ENCODE data around the gene DNAH2.

GRCh38 chr17:7720125-7720524, 2.6 kb downstream of the DNAH2 start:
- no peak for TF ChIP-seq CTCF (IDR thresholded peaks at IDR 0.05)
- no peak for TF ChIP-seq POLR2A (IDR thresholded peaks at IDR 0.05)
